Measurements from ENCODE around the gene CACNA1I. TPM values are rescaled to one million over a fixed set of nuclear protein-coding genes. Genes with fewer than 3 reads are reported as not detected.

The CACNA1I gene
- total RNA-seq, 4 donors from 2014 or later: under 0.01 to 0.39 (median 0.33) TPM; not detected in 1

- TF ChIP-seq EP300 (IDR thresholded peaks at IDR 0.05): no peak
- TF ChIP-seq POLR2AphosphoS5 (IDR thresholded peaks at IDR 0.05): no peak
- TF ChIP-seq POLR2A (IDR thresholded peaks at IDR 0.05; ENCODE audit: low read depth): no peak
- TF ChIP-seq CTCF (IDR thresholded peaks at IDR 0.05): no peak
- Histone ChIP-seq H3K36me3 (no peaks in the 10 kb centered on the region), H3K27ac (replicated peaks in 1 of 4) (no peak overlapping the region), H3K4me1 (no peaks in the 10 kb centered on the region), H3K27me3 (peaks cover 0 to 51% (median 0%) of the 10 kb centered on the region in 4 donors), H3K4me3 (no peak overlapping the region), H3K9me3 (no peaks in the 10 kb centered on the region)
- intact Hi-C loops (cut with DNase I): no loop called here
- 93% methylated on average over 6 of the region's 6 CpGs for WGBS
- no peak for DNase-seq (ENCODE audit: extremely low spot score)
Measured at GRCh38 chr22:39722032-39722325, 151.4 kb downstream of the CACNA1I start.

- H3K36me3 ChIP-seq: no peaks in the 10 kb centered on the region
- DNase-seq (ENCODE audit: extremely low spot score): no peak
- intact Hi-C loops (cut with DNase I): no loop called here
- no peak overlapping the region for H3K4me3 ChIP-seq
- 90% methylated on average over 4 of the region's 4 CpGs for WGBS
- H3K27ac ChIP-seq (replicated peaks in 1 of 4): no peak overlapping the region
- H3K27me3 ChIP-seq: peaks cover 0 to 52% (median 0%) of the 10 kb centered on the region in 4 donors
- H3K4me1 ChIP-seq: no peaks in the 10 kb centered on the region
- H3K9me3 ChIP-seq: no peaks in the 10 kb centered on the region
- TF ChIP-seq EP300 (IDR thresholded peaks at IDR 0.05) (no peak), CTCF (IDR thresholded peaks at IDR 0.05) (no peak), POLR2AphosphoS5 (IDR thresholded peaks at IDR 0.05) (no peak), POLR2A (IDR thresholded peaks at IDR 0.05; ENCODE audit: low read depth) (no peak)
Measured at GRCh38 chr22:39722501-39722900, 151.9 kb downstream of the CACNA1I start.

GRCh38 chr22:39723463-39723862, 152.9 kb downstream of the CACNA1I start:
- Histone ChIP-seq H3K27ac (replicated peaks in 1 of 4) (no peak overlapping the region), H3K4me3 (no peak overlapping the region), H3K9me3 (no peaks in the 10 kb centered on the region), H3K36me3 (no peaks in the 10 kb centered on the region), H3K27me3 (peaks cover 0 to 62% (median 0%) of the 10 kb centered on the region in 4 donors), H3K4me1 (no peaks in the 10 kb centered on the region)
- 97% methylated on average over 5 of the region's 10 CpGs for WGBS
- TF ChIP-seq POLR2A (IDR thresholded peaks at IDR 0.05; ENCODE audit: low read depth): no peak
- TF ChIP-seq POLR2AphosphoS5 (IDR thresholded peaks at IDR 0.05): no peak
- no peak for TF ChIP-seq EP300 (IDR thresholded peaks at IDR 0.05)
- TF ChIP-seq CTCF (IDR thresholded peaks at IDR 0.05): no peak
- intact Hi-C loops (cut with DNase I): no loop called here
- no peak for DNase-seq (ENCODE audit: extremely low spot score)

GRCh38 chr22:39723899-39724351, 153.4 kb downstream of the CACNA1I start:
- Histone ChIP-seq H3K4me1 (no peaks in the 10 kb centered on the region), H3K27ac (replicated peaks in 1 of 4) (no peak overlapping the region), H3K4me3 (no peak overlapping the region), H3K9me3 (no peaks in the 10 kb centered on the region), H3K36me3 (no peaks in the 10 kb centered on the region), H3K27me3 (peaks cover 0 to 64% (median 0%) of the 10 kb centered on the region in 4 donors)
- no peak for TF ChIP-seq POLR2AphosphoS5 (IDR thresholded peaks at IDR 0.05)
- no peak for TF ChIP-seq CTCF (IDR thresholded peaks at IDR 0.05)
- intact Hi-C loops (cut with DNase I): no loop called here
- no peak for DNase-seq (ENCODE audit: extremely low spot score)
- 72% methylated on average over 3 of the region's 3 CpGs for WGBS

- WGBS: 87% methylated on average over 4 of the region's 4 CpGs
- H3K4me1 ChIP-seq: no peaks in the 10 kb centered on the region
- H3K27ac ChIP-seq (replicated peaks in 1 of 4): no peak overlapping the region
- H3K4me3 ChIP-seq: no peak overlapping the region
- H3K36me3 ChIP-seq: no peaks in the 10 kb centered on the region
- H3K27me3 ChIP-seq: peaks cover 0 to 61% (median 0%) of the 10 kb centered on the region in 4 donors
- DNase-seq (ENCODE audit: extremely low spot score): no peak
- no peaks in the 10 kb centered on the region for H3K9me3 ChIP-seq
- intact Hi-C loops (cut with DNase I): no loop called here
- no peak for TF ChIP-seq EP300 (IDR thresholded peaks at IDR 0.05)
- TF ChIP-seq CTCF (IDR thresholded peaks at IDR 0.05): no peak
- TF ChIP-seq POLR2A (IDR thresholded peaks at IDR 0.05; ENCODE audit: low read depth): no peak
- TF ChIP-seq POLR2AphosphoS5 (IDR thresholded peaks at IDR 0.05): no peak
Measured at GRCh38 chr22:39724390-39724789, 153.8 kb downstream of the CACNA1I start.

Data from esophagus muscularis mucosa (tissue), 4 donors.